NAMALWA (cell line): ENCODE results near the gene NSD2.
"Not testable (repeated sequence)": the region's sequence is repeated elsewhere in the genome, so short reads cannot be mapped to it uniquely, and the experiment has no call there.

Source experiments
- DNase-seq: peaks from one replicate; pipeline ENCODE4 v3.0.0-alpha.2; 2015; ENCODE audit warnings: low spot score

The NSD2 gene

DNA sequence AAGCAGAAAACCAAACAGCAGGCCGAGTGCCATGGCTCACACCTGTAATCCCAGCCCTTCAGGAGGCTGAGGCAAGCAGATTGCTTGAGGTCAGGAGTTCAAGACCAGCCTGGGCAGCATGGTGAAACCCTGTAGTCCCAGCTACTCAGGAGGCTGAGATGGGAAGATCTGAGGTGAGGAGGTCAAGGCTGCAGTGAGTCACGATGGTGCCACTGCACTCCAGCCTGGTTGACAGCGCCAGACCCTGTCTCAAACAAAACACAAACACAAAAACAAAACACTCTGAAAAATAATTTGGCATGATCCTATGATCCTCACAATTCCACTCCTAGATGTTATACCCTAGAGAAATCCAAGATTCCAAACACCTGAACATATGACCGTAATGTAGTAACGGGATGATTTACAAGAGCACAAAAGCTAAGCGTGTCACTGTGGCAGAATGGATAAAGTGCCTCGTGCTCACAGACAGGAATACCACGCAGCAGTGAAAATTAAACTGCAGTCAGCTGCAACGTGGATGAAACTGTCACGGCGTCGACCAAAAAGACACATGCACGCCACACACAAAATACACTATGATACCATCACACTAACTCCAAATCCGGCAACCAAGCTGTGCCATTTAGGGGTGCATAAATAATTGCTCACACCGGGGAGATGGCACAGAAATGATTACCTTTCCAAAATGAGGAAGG is 135.9 kb downstream of the NSD2 start:
- no peak for DNase-seq

- no peak for DNase-seq
Observed at GRCh38 chr4:2007804-2008670, 136.8 kb downstream of the NSD2 start.

DNA sequence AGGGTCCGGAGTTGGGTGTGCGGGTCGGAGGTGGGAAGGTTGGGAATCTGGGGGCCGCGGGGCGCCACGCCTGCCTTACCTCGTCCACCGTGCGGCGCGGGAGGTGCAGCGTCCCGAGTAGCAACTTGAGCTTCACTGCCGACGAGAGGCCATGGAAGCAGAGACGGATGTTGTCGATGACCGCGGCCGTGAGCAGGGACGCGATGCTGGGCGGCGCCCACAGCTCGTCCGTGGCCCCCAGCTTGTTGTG is 137.4 kb downstream of the NSD2 start:
- DNase-seq = no peak

GRCh38 chr4:2008921-2009650 is 137.9 kb downstream of the NSD2 start, which contains the start of gene NELFA:
Gene NELFA (minus strand): TSS chr4:2008974. CDS start chr4:2008959, 15 bp downstream.
- DNase-seq = peak; percentile 97

- peak; percentile 40 for DNase-seq
Observed at GRCh38 chr4:2009651-2010233, 138.5 kb downstream of the NSD2 start.

DNA sequence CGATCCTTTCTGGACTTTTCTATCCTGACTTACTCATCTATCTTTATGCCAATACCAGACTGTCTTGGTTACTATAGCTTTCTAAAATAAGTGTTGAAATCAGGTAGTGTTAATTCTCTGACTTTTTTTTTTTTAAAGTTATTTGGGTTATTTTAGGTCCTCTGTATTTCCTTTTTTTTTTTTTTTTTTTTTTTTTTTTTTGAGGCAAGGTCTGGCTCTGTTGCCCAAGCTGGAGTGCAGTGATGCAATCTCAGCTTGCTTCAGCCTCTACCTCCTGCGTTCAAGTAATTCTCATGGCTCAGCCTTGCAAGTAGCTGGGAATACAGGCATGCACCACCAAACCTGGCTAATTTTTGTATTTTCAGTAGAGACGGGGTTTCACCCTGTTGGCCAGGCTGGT is 140.4 kb downstream of the NSD2 start:
- no peak for DNase-seq

- no peak for DNase-seq
Observed at GRCh38 chr4:2015008-2015407, 143.8 kb downstream of the NSD2 start.

- not testable (repeated sequence) for DNase-seq
Observed at GRCh38 chr4:2021358-2022018, 150.3 kb downstream of the NSD2 start.

DNA sequence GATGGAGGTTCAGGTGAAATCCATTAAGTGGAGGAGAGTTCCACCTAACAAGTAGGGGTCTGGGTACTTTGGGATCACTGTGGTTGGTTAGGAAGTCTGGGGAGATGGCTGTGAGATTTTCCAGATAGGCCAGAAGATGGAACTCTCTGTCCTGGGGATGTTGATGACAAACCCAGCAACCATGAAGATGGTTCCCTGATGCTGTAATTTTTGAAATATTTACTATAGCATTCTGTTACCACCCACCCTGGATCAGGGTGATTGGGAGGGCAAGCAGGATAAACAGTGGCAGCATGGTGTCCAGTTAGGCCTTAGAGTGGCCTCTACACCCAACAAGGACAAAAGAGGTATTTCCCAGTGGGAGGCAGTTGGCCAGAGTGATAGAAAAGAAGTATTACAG is 153.5 kb downstream of the NSD2 start:
- DNase-seq = no peak

DNA sequence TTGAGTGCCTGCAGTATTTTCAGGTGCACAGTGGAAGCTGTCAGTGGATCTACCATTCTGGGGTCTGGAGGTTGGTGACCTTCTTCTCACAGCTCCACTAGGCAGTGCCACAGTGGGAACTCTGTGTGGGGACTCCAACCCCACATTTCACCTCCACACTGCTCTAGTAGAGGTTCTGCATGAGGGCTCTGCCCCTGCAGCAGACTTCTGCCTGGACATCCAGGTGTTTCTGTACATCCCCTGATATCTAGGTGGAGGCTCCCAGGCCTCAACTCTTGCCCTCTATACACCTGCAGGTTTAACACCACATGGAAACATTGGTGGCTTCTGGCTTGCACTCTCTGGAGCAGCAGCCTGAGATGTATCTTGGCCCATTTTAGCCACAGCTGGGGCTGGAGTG is 154.6 kb downstream of the NSD2 start:
- DNase-seq = no peak

GRCh38 chr4:2027120-2027519 is 155.9 kb downstream of the NSD2 start:
- DNase-seq = not testable (repeated sequence)

DNA sequence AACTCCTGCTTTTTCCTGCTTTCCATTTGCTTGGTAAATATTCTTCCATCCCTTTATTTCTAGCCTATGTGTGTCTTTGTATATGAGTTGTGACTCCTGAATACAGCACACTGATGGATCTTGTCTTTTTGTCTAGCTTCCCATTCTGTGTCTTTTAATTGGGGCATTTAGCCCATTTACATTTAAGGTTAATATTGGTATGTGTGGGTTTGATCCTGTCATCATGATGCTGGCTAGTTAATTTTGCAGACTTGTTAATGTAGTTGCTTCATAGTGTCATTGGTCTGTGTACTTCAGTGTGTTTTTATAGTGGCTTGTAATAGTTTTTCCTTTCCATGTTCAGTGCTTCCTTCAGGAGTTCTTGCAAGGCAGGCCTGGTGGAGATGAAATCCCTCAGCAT is 160.0 kb downstream of the NSD2 start:
- not testable (repeated sequence) for DNase-seq
